Stimulated activated naive CD8-positive, alpha-beta T cell treated with anti-CD3 and anti-CD28 coated beads, Interleukin-15, Interleukin-2, amounts not matched to agents 100 ng/mL and 50 ng/mL, for 24 hours (primary cell): Measurements from ENCODE around the gene ADM.

Source experiments
- H3K27ac Mint-ChIP-seq: one replicate; pipeline ENCODE4 v1.8.0; 2021; ENCODE audit warnings: mild to moderate bottlenecking, mixed read lengths
- H3K27me3 Mint-ChIP-seq: one replicate; pipeline ENCODE4 v1.8.0; 2021; ENCODE audit warnings: mixed read lengths
- H3K36me3 Mint-ChIP-seq: one replicate; pipeline ENCODE4 v1.8.0; 2021; ENCODE audit warnings: low read depth, mixed read lengths
- H3K4me1 Mint-ChIP-seq: one replicate; pipeline ENCODE4 v1.8.0; 2021; ENCODE audit warnings: low read depth, mixed read lengths
- H3K4me3 Mint-ChIP-seq: one replicate; pipeline ENCODE4 v1.8.0; 2021; ENCODE audit warnings: mild to moderate bottlenecking, mixed read lengths
- H3K9me3 Mint-ChIP-seq: one replicate; pipeline ENCODE4 v1.8.0; 2021; ENCODE audit warnings: mixed read lengths

Gene ADM

DNA sequence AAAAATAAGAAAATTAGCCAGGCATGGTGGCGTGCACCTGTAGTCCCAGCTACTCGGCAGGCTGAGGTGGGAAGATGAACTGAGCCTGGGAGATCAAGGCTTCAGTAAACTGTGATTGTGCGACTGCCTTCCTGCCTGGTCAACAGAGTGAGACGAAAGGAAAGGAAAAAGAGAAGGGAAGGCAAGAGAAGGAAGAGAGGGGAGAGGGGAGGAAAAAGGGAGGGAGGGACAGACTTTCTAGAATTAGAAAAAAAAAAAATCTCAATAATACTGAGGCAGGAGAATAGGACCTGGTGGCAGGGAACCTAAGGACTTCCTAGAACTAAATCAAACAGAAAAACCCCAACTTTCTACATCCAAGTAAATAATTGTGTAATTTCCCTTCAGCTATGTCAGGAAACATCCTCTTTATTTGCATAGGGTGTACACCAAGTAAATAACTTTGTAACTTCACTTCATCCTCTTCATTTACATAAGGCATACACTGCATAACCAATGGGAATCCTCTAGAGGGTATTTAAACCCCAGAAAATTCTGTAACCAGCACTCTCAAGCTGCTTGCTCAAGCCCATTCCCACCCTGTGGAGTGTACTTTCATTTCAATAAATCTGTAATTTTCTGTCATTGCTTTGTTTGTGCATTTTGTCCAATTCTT, 19.6 kb upstream of the ADM start:
- no peaks in the 10 kb centered on the region for H3K36me3 Mint-ChIP-seq
- H3K27me3 Mint-ChIP-seq = no peaks in the 10 kb centered on the region
- no peak overlapping the region for H3K4me3 Mint-ChIP-seq

DNA sequence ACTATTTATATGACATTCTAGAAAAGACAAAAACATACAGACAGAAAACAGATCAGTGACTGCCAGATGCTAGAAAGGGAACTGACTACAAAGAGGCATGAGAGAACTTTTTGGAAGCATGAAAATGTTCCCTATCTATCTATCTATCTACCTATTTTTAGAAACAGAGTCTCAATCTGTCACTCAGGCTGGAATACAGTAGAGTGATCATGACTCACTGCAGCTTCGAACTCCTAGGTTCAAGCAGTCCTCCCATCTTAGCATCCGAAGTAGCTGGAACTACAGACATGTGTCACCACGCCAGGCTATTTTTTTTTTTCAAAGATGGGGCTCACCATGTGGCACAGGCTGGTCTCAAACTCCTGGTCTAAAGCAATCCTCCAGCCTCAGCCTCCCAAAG, 17.7 kb upstream of the ADM start:
- Mint-ChIP-seq H3K4me3 (no peak overlapping the region), H3K4me1 (peaks cover 9% of the 10 kb centered on the region), H3K36me3 (peaks cover 4% of the 10 kb centered on the region), H3K27ac (no peak overlapping the region), H3K27me3 (peaks cover 5% of the 10 kb centered on the region), H3K9me3 (no peaks in the 10 kb centered on the region)

More for the DNA sequence above, 19.6 kb upstream of the ADM start:
- Mint-ChIP-seq H3K27ac (no peak overlapping the region), H3K9me3 (no peaks in the 10 kb centered on the region), H3K4me1 (peaks cover 4% of the 10 kb centered on the region)

DNA sequence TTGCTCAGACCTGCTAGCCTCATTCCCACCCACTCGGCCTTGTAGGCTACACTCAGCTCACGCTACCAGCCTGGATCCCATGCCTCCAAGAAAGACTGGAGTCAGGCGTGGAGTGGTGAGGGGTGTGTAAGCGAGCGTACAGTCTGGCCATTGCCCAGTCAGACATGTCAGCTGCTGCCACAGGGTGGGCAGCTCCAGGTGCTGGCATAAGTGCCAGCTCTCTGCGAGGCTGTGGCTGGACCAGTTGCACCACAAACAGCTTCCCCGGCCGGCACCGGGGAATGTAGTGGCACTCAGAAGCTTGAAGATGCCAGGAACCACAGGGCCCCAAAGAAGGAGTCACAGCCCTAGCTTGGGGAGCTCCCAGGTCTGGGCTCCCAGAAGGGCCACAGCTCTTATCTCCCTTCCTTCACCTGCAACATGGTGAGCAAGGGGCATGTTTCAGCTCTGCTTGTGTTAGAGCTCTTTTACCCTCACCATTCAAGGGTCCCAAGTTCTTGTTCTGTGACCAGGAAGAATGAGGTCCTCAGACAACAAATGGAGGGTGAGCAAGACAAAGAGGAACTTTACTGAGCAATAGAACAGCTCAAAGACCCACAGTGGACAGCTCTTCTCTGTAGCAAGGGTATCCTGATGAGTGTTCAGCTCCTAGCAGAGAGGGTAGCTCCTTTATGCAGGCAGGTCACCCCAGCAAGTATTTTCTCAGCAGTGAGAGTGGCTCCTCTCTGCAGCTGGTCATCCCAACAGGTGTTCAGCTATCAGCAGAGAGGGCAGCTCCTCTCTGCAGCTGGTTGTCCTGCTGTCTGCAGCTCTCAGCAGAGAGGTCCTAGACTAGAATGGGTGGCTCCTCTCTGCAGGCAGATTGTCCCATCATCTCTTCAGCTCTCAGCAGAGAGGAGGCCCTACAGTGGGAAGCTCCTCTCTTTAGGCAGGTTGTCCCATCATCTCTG, 16.8 kb upstream of the ADM start:
- Mint-ChIP-seq H3K9me3 (no peaks in the 10 kb centered on the region), H3K4me3 (no peak overlapping the region), H3K27me3 (peaks cover 6% of the 10 kb centered on the region), H3K27ac (no peak overlapping the region), H3K36me3 (peaks cover 4% of the 10 kb centered on the region), H3K4me1 (peaks cover 16% of the 10 kb centered on the region)

DNA sequence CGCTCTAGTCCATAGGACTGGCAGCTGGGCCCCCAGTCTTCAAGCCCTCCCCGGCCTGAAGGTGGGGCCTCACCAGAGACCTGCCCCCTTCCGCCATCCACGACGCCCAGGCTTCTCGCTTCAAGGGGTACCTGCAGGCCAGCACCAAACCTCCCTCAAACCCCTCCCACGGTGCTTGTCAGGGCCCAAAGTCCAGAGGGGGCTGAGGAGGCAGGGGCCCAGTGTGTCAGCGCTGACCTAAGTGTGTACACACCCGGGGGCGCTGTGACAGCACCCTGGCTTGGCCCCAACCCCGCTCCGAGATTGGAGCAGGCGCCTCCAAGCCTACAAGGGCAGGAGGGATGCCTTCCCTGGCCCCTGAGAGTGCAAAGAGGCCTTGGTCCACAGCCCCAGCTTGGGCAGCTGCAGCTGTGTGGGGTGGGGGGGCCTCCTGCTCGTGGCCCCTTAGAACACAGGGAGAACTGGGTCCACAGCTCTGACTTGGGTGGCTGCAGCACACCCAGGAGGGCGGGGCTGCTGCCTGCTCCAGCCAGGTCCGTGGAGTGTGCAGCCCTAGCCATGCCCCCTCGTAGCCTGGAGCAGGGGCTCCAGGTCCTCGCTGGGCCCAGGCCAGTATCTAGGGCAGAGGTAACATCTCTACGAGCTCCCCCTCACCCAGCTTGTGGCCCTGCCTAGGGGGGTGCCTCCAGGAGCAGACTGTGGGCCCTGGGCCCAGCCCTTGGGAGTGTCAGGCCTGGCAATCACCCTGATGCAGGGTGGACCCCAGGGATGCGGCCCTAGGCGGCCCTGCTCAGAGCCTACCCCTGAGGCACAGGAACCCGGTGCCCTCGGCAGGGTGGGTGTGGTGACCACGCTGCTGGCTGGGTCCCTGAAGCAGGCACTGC, 15.8 kb upstream of the ADM start:
- Mint-ChIP-seq H3K36me3 (peaks cover 4% of the 10 kb centered on the region), H3K27me3 (peaks cover 6% of the 10 kb centered on the region), H3K27ac (no peak overlapping the region), H3K9me3 (no peaks in the 10 kb centered on the region), H3K4me3 (no peak overlapping the region), H3K4me1 (peaks cover 19% of the 10 kb centered on the region)

DNA sequence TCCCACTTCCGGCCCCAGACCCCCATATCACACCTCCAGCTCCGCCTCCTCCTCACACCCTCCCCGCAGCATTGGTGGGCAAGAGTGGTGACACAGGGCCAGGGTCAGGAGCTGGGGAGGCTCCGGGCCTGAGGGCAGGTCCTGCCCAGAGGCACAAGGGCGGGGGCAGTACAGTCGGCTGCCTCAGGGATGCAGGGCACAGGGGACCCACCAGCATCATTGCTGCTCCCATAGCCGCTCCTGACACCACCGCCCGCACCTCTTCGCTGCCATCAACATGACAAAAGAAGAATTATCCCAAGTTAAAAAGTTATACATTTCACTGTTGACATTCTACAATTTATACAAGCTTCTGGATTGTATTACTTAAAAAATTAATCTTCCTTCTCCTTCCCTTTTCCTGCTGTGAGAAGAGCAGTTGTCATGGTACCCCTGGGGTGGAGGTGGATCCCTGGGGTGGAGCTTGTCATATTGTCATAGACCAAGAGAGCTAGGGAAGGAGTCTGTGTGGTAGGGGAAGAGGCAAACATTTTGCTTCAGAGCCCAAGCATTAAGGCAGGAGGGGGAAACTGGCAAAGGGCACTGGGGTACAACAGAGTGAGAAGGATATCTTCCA, 15.0 kb upstream of the ADM start:
- H3K4me3 Mint-ChIP-seq = no peak overlapping the region
- H3K9me3 Mint-ChIP-seq = no peaks in the 10 kb centered on the region
- H3K27ac Mint-ChIP-seq = no peak overlapping the region
- peaks cover 21% of the 10 kb centered on the region for H3K4me1 Mint-ChIP-seq
- peaks cover 8% of the 10 kb centered on the region for H3K27me3 Mint-ChIP-seq
- peaks cover 4% of the 10 kb centered on the region for H3K36me3 Mint-ChIP-seq

DNA sequence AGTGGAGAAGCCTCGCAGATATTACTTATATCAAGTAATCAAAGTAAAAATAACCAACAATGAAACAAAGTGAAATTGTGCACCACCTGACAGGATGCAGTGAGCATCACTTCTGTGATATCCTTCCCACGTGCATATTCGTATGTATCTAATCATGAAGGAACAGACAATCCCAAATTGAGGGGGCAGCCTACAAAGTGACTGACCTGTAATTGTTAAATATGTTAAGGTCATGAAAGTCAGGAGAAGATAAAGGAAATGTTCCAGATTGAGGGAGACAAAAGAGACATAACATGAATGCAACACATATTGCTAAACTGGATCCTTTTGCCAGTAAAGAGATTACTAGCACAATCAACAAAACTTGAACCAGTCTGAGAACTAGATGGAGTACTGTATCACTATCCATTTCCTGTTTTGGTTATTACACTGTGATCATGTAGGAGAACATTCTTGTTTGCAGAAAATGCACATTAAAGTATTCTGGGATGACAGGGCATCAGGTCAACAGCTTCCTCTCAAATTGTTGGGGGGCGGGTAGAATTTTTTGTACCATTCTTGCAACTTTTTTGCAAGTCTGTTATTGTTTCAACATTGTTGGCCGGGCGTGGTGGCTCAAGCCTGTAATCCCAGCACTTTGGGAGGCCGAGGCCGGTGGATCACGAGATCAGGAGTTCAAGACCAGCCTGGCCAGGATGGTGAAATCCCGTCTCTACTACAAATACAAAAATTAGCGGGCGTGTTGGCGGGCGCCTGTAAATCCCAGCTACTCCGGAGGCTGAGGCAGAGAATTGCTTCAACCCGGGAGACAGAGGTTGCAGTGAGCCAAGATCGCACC, 12.9 kb upstream of the ADM start:
- H3K4me1 Mint-ChIP-seq = peaks cover 27% of the 10 kb centered on the region
- peaks cover 29% of the 10 kb centered on the region for H3K27me3 Mint-ChIP-seq
- no peaks in the 10 kb centered on the region for H3K9me3 Mint-ChIP-seq
- H3K4me3 Mint-ChIP-seq = no peak overlapping the region
- peaks cover 4% of the 10 kb centered on the region for H3K36me3 Mint-ChIP-seq
- no peak overlapping the region for H3K27ac Mint-ChIP-seq

DNA sequence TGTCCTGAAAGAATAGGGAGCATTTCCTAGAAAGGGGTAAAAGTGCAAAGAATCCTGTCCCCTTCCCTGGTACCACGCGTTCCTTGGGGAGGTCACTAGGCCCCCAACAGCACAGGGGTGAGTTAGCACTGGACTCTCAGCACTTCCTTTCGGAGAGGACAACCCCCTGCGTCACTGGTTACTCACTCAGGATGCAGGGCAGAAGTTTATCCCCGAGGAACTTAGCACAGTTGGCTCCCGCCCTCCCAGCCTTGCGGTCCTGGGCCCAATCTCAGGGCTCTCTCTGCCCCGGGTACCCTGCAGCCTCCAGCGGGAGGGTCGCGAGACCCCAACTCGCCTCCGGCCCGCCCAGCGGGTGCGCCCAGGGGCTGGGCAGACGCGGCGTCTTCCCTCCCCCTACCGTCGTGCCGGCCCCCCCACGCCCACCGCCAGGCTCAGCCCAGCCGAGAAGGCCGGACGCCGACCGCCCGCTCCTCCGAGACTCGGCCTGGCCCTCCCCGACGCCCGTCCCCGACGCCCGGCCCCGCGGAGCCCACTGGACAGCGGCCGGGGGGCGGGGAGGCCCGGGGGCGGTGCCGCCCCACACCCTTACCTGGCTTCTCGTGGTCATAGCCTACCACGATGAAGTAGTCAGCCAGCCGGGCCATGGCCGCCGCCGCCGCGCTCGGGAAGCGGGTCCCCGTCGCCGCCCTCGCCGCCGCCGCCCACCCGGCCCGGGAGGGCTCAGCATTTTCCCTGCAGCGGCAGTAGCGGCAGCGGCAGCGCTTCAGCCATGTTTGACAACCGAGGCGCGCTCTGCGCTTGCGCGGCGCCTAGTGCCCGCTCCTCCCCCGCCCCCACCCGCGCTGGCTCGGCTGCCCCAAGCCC, 11.2 kb upstream of the ADM start, which contains the start of gene SBF2:
Gene SBF2, minus strand, starts transcription at position 797 of the 867 bp plus-strand sequence. Its CDS starts 150 bp downstream, at position 647.
- Mint-ChIP-seq H3K9me3 (no peaks in the 10 kb centered on the region), H3K27me3 (peaks cover 37% of the 10 kb centered on the region), H3K4me1 (peaks cover 37% of the 10 kb centered on the region), H3K36me3 (peaks cover 4% of the 10 kb centered on the region), H3K4me3 (peak within 1 kb of the TSS; percentile 77), H3K27ac (peak within 1 kb of the TSS; percentile 5)

DNA sequence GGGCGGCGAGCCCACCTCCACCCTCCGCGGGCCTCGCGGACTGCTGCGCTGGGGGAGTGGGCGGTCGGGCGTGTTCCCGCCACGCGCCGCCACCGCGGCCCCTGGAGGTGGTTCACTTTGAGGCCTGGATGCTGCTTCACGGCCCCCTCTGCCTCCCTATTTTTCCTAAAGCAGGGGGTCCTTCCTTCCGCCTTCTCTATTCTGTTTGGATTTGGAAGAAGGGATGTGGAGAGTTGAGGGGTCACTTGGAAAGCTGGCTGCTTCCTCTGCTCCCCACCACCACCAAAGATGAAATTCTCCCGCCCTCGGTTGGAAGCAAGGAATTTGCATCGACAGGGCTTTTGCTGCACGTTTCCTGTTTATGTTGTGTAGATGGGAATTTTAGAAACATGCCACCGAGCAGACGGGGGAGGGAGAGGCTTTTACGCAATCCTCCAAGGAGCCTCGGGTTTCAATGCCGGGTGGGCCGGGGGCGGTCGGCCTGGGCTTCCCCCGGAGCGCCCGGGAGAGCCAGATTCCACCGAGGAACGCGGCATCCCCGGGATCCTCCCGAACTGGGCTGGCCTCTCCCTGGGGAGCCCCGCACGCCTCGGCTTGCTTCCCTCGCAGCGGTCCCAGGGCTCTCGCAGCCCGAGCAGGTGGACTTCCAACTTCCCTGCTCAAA, 10.5 kb upstream of the ADM start:
- Mint-ChIP-seq H3K27me3 (peaks cover 38% of the 10 kb centered on the region), H3K36me3 (peaks cover 4% of the 10 kb centered on the region), H3K27ac (peak overlapping the region; percentile 5), H3K4me3 (peak overlapping the region; percentile 77), H3K4me1 (peaks cover 41% of the 10 kb centered on the region), H3K9me3 (no peaks in the 10 kb centered on the region)

DNA sequence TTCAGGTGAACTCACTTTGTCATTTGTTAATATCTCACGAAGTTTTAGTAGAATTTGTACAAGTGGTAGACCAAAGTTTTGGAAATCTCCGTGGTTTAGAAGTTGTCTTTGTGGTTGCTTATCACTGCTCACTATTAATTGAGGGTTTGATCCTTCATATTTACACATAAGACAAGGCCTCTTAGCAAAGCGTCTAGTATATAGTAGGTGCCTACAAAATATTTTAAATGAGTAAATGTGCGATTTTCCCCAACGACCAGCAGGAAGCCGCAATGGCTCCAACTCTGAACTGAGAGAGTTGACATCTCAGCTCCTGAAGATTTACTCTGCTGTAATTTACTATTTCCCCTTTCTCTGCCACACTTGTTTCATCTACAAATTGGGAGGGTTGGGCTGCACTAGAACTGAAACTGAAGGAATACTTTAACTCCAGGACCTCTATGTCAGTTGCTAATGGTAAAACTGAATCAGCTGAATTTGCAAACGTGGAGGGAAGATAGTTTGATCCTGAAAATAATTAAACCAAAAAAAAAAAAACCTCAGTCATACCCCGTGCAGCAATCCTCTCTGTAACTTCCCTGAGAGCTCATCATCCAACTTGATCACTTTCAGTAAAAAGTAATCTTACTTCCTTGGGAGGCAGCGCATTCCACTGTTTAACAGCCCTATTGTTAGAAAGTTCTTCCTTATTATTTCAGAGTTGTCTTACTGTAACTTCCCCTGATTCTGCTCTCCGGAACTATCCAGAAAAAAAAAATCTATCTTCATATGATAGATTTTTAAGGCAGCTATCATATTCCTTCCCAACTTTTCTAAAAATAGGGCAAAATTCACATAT, 9.6 kb upstream of the ADM start:
- Mint-ChIP-seq H3K4me1 (peaks cover 41% of the 10 kb centered on the region), H3K27ac (peak overlapping the region; percentile 5), H3K27me3 (peaks cover 45% of the 10 kb centered on the region)

DNA sequence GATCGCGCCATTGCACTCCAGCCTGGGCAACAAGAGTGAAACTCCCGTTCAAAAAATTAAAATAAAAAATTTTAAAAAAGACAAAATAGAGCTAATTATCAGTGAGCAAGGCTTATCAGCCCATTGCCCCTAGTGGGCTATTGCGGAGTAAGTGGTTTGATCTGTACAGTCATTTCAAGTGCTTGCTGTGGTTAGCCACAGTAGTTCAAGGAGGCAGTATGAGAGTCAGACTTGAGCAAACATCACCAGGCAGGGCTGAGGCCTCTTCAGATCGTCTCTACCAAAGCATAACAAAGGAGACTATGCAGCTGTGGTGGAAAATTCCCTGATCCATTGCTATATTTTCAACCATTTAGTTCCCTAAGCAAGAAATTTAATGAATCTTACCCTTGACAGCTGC, 6.5 kb upstream of the ADM start:
- H3K9me3 Mint-ChIP-seq = no peaks in the 10 kb centered on the region
- no peaks in the 10 kb centered on the region for H3K36me3 Mint-ChIP-seq
- peaks cover 58% of the 10 kb centered on the region for H3K27me3 Mint-ChIP-seq
- no peak overlapping the region for H3K4me3 Mint-ChIP-seq
- H3K27ac Mint-ChIP-seq = peak overlapping the region; percentile 8
- peaks cover 38% of the 10 kb centered on the region for H3K4me1 Mint-ChIP-seq

More for the DNA sequence above, 9.6 kb upstream of the ADM start:
- H3K4me3 Mint-ChIP-seq = peak overlapping the region; percentile 77
- peaks cover 4% of the 10 kb centered on the region for H3K36me3 Mint-ChIP-seq
- no peaks in the 10 kb centered on the region for H3K9me3 Mint-ChIP-seq

DNA sequence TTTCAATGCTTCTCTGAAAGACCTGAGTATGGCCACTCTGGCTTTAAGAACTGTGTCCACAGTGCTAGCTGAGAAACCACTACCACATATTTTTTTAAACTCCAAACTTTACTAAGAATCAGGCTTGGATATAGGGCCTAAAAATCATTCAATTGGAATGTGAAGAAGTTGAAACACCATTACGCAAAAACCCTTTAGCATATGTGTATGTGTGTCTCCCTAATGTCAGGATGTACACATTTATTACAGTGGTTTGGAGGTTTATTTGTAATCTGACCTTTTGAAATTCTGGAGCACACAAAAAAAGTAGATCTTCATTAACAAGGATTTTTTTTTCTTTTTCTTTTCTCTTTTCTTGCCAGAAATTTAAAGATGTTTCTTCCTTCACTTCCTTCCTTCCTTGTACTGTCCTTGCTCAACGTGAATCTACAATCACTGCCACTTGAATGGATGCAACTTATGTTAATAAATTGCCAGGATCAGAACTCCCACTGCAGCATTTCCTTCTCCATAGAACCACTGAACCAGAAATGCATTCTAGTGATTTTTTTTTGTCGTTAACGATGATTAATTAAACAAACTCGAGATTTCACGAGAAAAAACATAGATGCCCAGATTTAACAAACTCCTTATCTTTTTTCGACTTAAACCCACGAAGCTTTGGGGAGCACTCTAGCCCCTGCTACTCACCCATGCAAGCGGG, 3.1 kb upstream of the ADM start:
- H3K27ac Mint-ChIP-seq = no peak overlapping the region
- H3K27me3 Mint-ChIP-seq = peaks cover 55% of the 10 kb centered on the region
- peak overlapping the region; percentile 89 for H3K4me3 Mint-ChIP-seq
- H3K9me3 Mint-ChIP-seq = no peaks in the 10 kb centered on the region
- H3K4me1 Mint-ChIP-seq = peaks cover 58% of the 10 kb centered on the region
- H3K36me3 Mint-ChIP-seq = no peaks in the 10 kb centered on the region
